IMR-90 (cell line): Measurements from ENCODE around the gene CLTCL1. TPM values are rescaled to one million over a fixed set of nuclear protein-coding genes. Genes with fewer than 3 reads are reported as not detected.

Experiments used
- ATAC-seq: fragments of 200-7000 bp; cut with Tn5 transposase; 2 replicates; pipeline ENCODE4 v1.9.1; 2020; ENCODE audit warnings: low read depth, mild to moderate bottlenecking, moderate library complexity
- BruUV-seq: library from RNA; stranded (reverse); fragments of 400-500 nt; replicated peaks from 2 replicates; lab custom pipeline; 2021; lab: Mats Ljungman, UMichigan
- CTCF ChIA-PET: fragments of 300-600 bp; formaldehyde crosslinking; extraction: SDS; loops from one replicate; lab custom pipeline; 2021; ENCODE audit warnings: antibody characterized with exemption; lab: Yijun Ruan, JAX
- POLR2A ChIA-PET: fragments of 300-600 bp; sonication (Branson Sonifier 250); formaldehyde crosslinking; loops from one replicate; lab custom pipeline; 2022; ENCODE audit warnings: antibody characterized with exemption; ENCODE audit not compliant: unreplicated experiment; lab: Charles Lee
- DNase-seq: peaks from one replicate; pipeline ENCODE4 v3.0.0; 2013
- H2AFZ ChIP-seq: replicated peaks from 2 replicates; pipeline ENCODE3; 2013; ENCODE audit warnings: low read length, mild to moderate bottlenecking; ENCODE audit not compliant: poor library complexity
- H2AK5ac ChIP-seq: 2 replicates; pipeline ENCODE4 v1.6.1; 2013; ENCODE audit warnings: low read depth, low read length, inconsistent platforms
- H2AK9ac ChIP-seq: replicated peaks from 2 replicates; pipeline ENCODE3; 2013; ENCODE audit warnings: mild to moderate bottlenecking, low read depth, low read length, moderate library complexity; ENCODE audit not compliant: poor library complexity
- H2BK120ac ChIP-seq: 2 replicates; pipeline ENCODE4 v1.6.1; 2013; ENCODE audit warnings: low read depth, low read length, inconsistent platforms
- H2BK15ac ChIP-seq: 3 replicates; pipeline ENCODE4 v1.6.1; 2013; ENCODE audit warnings: low read depth, low read length, inconsistent platforms
- H2BK20ac ChIP-seq: 2 replicates; pipeline ENCODE4 v1.6.1; 2013; ENCODE audit warnings: low read depth, mild to moderate bottlenecking, inconsistent platforms, low read length, moderate library complexity
- H2BK5ac ChIP-seq: 2 replicates; pipeline ENCODE4 v1.6.1; 2013; ENCODE audit warnings: mild to moderate bottlenecking, low read depth, low read length, inconsistent platforms; ENCODE audit not compliant: poor library complexity, severe bottlenecking
- H3K14ac ChIP-seq: replicated peaks from 2 replicates; pipeline ENCODE4 v1.6.1; 2013; ENCODE audit warnings: low read depth, low read length, inconsistent platforms
- H3K18ac ChIP-seq: 2 replicates; pipeline ENCODE4 v1.6.1; 2013; ENCODE audit warnings: low read depth, low read length, control low read depth
- H3K23ac ChIP-seq: 2 replicates; pipeline ENCODE4 v1.6.1; 2013; ENCODE audit warnings: low read depth, low read length, inconsistent platforms
- H3K27ac ChIP-seq: 2 replicates; pipeline ENCODE4 v1.5.1; 2013; ENCODE audit warnings: mild to moderate bottlenecking, control low read depth, low read length; ENCODE audit not compliant: insufficient read depth
- H3K27me3 ChIP-seq: 2 replicates; pipeline ENCODE4 v1.6.1; 2013; ENCODE audit warnings: low read length; ENCODE audit not compliant: control insufficient read depth, insufficient read depth
- H3K36me3 ChIP-seq: 2 replicates; pipeline ENCODE4 v1.6.1; 2013; ENCODE audit warnings: low read length, mixed read lengths; ENCODE audit not compliant: control insufficient read depth, insufficient read depth
- H3K4ac ChIP-seq: 2 replicates; pipeline ENCODE4 v1.6.1; 2013; ENCODE audit warnings: low read depth, low read length, inconsistent platforms
- H3K4me1 ChIP-seq: 2 replicates; pipeline ENCODE4 v1.6.1; 2013; ENCODE audit warnings: low read length, mixed read lengths; ENCODE audit not compliant: control insufficient read depth, insufficient read depth
- H3K4me2 ChIP-seq: 2 replicates; pipeline ENCODE4 v1.6.1; 2013; ENCODE audit warnings: low read depth, mild to moderate bottlenecking, control low read depth, low read length, moderate library complexity
- H3K4me3 ChIP-seq: 2 replicates; pipeline ENCODE4 v1.5.1; 2013; ENCODE audit warnings: low read depth, mild to moderate bottlenecking, control low read depth, low read length, moderate library complexity; ENCODE audit not compliant: insufficient read depth
- H3K56ac ChIP-seq: 2 replicates; pipeline ENCODE4 v1.6.1; 2013; ENCODE audit warnings: low read length, inconsistent platforms; ENCODE audit not compliant: insufficient read depth; ENCODE audit errors: extremely low read depth
- H3K79me1 ChIP-seq, 2 experiments: 2 replicates each; pipeline ENCODE4 v1.6.1; 2013; ENCODE audit warnings: low read length in 2 of 2, inconsistent platforms in 1 of 2, low read depth in 1 of 2
- H3K9ac ChIP-seq: 2 replicates; pipeline ENCODE4 v1.6.1; 2013; ENCODE audit warnings: low read depth, low read length, control low read depth
- H3K9me1 ChIP-seq: 2 replicates; pipeline ENCODE4 v1.6.1; 2013; ENCODE audit warnings: low read length, inconsistent platforms; ENCODE audit not compliant: insufficient read depth
- H3K9me3 ChIP-seq: 2 replicates; pipeline ENCODE4 v1.6.1; 2013; ENCODE audit warnings: low read length; ENCODE audit not compliant: control insufficient read depth, insufficient read depth
- H4K20me1 ChIP-seq: 2 replicates; pipeline ENCODE4 v1.6.1; 2013; ENCODE audit warnings: low read length, inconsistent platforms; ENCODE audit not compliant: insufficient read depth
- H4K5ac ChIP-seq: 2 replicates; pipeline ENCODE4 v1.6.1; 2013; ENCODE audit warnings: mild to moderate bottlenecking, low read depth, low read length, control low read depth
- H4K8ac ChIP-seq, 2 experiments: 2 replicates each; pipeline ENCODE4 v1.6.1; 2013; ENCODE audit warnings: low read depth in 2 of 2, low read length in 2 of 2, control low read depth in 1 of 2, inconsistent platforms in 1 of 2
- H4K91ac ChIP-seq: 2 replicates; pipeline ENCODE4 v1.6.1; 2013; ENCODE audit warnings: low read depth, low read length, inconsistent platforms; ENCODE audit not compliant: insufficient read depth
- CTCF ChIP-seq: conservative IDR thresholded peaks from 2 replicates; pipeline ENCODE4 v1.5.1; 2012; ENCODE audit warnings: mild to moderate bottlenecking, low read depth, low read length, improper control_type of control experiment
- ELK1 ChIP-seq: fragments of 150-350 bp; IDR thresholded peaks from 2 replicates; pipeline ENCODE4 v1.6.1; 2016; ENCODE audit warnings: low read depth, mild to moderate bottlenecking, low read length, moderate library complexity, borderline replicate concordance
- MAFK ChIP-seq: IDR thresholded peaks from 2 replicates; pipeline ENCODE4 v1.6.1; 2012; ENCODE audit warnings: low read depth, low read length, improper control_type of control experiment
- MAZ ChIP-seq: IDR thresholded peaks from 2 replicates; pipeline ENCODE4 v1.6.1; 2012; ENCODE audit warnings: low read depth, mild to moderate bottlenecking, low read length, improper control_type of control experiment, moderate library complexity, borderline replicate concordance
- MXI1 ChIP-seq: IDR thresholded peaks from 2 replicates; pipeline ENCODE4 v1.6.1; 2012; ENCODE audit warnings: low read depth, mild to moderate bottlenecking, low read length, moderate library complexity, borderline replicate concordance
- NFE2L2 ChIP-seq: fragments of 150-350 bp; IDR thresholded peaks from 2 replicates; pipeline ENCODE4 v1.6.1; 2016; ENCODE audit warnings: low read depth, mild to moderate bottlenecking, low read length
- USF2 ChIP-seq: fragments of 150-350 bp; IDR thresholded peaks from 2 replicates; pipeline ENCODE4 v1.6.1; 2017; ENCODE audit warnings: mild to moderate bottlenecking, antibody characterized with exemption, low read length, low read depth
- WGBS, 2 experiments: methylation state at CpG; one replicate each; pipeline versions ENCODE4 v1.1.5 to v1.1.7; 2013; ENCODE audit warnings: missing lambda C conversion rate in 2 of 2; ENCODE audit not compliant: insufficient read length in 1 of 2; ENCODE audit errors: extremely low coverage in 2 of 2; 5-methylcytosine and 5-hydroxymethylcytosine counted together
- dilution Hi-C: fragments of 300-500 bp; cut with HindIII; formaldehyde crosslinking; loops from one replicate; pipeline ENCODE4 v1.14.3; 2018; ENCODE audit warnings: low sequenced_read_pairs; ENCODE audit not compliant: unreplicated experiment
- in situ Hi-C: fragments of 300-500 bp; cut with MboI; formaldehyde crosslinking; loops from 3 replicates; pipeline ENCODE4 v1.14.3; 2019; ENCODE audit warnings: low sequenced_read_pairs, inconsistent platforms, mixed read lengths
- intact Hi-C: fragments of 100-400 bp; cut with micrococcal nuclease; formaldehyde crosslinking; loops from 2 replicates; pipeline ENCODE4 v1.10.0; 2022
- polyA plus RNA-seq, 3 experiments: library from polyadenylated mRNA; depleted of rRNA; stranded (reverse); fragments of >200 nt; gene quantifications; 2 replicates each; pipeline ENCODE4 v1.2.3, GENCODE V29; 2012; ENCODE audit warnings: low replicate concordance in 1 of 3
- total RNA-seq: library from RNA; depleted of rRNA; stranded (reverse); fragments of >200 nt; gene quantifications from 2 replicates; pipeline ENCODE4 v1.2.3, GENCODE V29; 2012

CLTCL1 gene
- total and polyA plus RNA-seq, 2 of the 4 experiments (the other 2 are of a cell fraction) = 6.2 to 8.1 TPM

- Histone ChIP-seq H3K9me1 (no peaks in the 10 kb centered on the region), H3K23ac (no peak overlapping the region), H2BK5ac (no peak overlapping the region), H3K27me3 (peaks cover 2% of the 10 kb centered on the region; the same call in 1 of the 2 replicates), H2BK15ac (no peak overlapping the region), H3K27ac (no peak overlapping the region), H3K79me1 (no peaks in the 10 kb centered on the region), H2BK20ac (no peak overlapping the region), H4K8ac (no peak overlapping the region), H2BK120ac (no peak overlapping the region), H4K20me1 (no peaks in the 10 kb centered on the region), H3K4ac (no peak overlapping the region), H3K9ac (no peak overlapping the region), H2AK9ac (no peak overlapping the region), H3K4me3 (no peak overlapping the region), H3K36me3 (no peaks in the 10 kb centered on the region), H3K4me2 (no peak overlapping the region), H3K9me3 (no peaks in the 10 kb centered on the region), H3K56ac (no peak overlapping the region), H3K4me1 (no peaks in the 10 kb centered on the region), H4K5ac (no peak overlapping the region), H3K18ac (no peak overlapping the region), H2AK5ac (no peak overlapping the region), H2AFZ (no peak overlapping the region), H3K14ac (no peak overlapping the region), H4K91ac (no peak overlapping the region)
- WGBS, 2 experiments = no CpG with 5 or more reads among the region's 1 CpG
- no peak for DNase-seq
- dilution Hi-C loops (no loop called here), in situ Hi-C loops (no loop called here), intact Hi-C loops (no loop called here)
- BruUV-seq = no TSS peak
- TF ChIP-seq USF2 (no peak), MXI1 (no peak), NFE2L2 (no peak), MAZ (no peak), ELK1 (no peak), CTCF (no peak), MAFK (no peak)
- no peak for ATAC-seq
- ChIA-PET POLR2A (no interaction called here), CTCF (interaction anchor here (1.4 kb wide), 1 partner anchor 326 kb away, joined by 3 read pairs; no protein-coding TSS in a partner anchor)
These were observed 12.3 kb upstream of the CLTCL1 start for GRCh38 chr22:19303785-19304184.
